GM23338 (cell line): ENCODE data around the gene DENND2C. TPM values are rescaled to one million over a fixed set of nuclear protein-coding genes. Genes with fewer than 3 reads are reported as not detected.

Source experiments
- ATAC-seq: fragments of 200-7000 bp; cut with Tn5 transposase; 3 replicates; pipeline ENCODE4 v1.9.1; 2020
- DNase-seq: peaks from one replicate; pipeline ENCODE4 v3.0.0-alpha.2; 2015; ENCODE audit warnings: low spot score
- H2AFZ ChIP-seq: fragments of 200-600 bp; sonication (generic); 2 replicates; pipeline ENCODE4 v1.8.0; 2016; ENCODE audit warnings: antibody characterized with exemption, mild to moderate bottlenecking, moderate library complexity
- H3F3A ChIP-seq: fragments of 200-600 bp; sonication (generic); replicated peaks from 2 replicates; pipeline ENCODE4 v1.8.0; 2017; ENCODE audit warnings: antibody characterized with exemption, mixed run types, low read depth
- H3K27ac ChIP-seq: fragments of 200-600 bp; sonication (generic); 2 replicates; pipeline ENCODE4 v1.6.1; 2016; ENCODE audit warnings: low read depth
- H3K27me3 ChIP-seq: fragments of 200-600 bp; sonication (generic); 2 replicates; pipeline ENCODE4 v1.8.0; 2016; ENCODE audit warnings: mild to moderate bottlenecking, mixed run types, moderate library complexity; ENCODE audit not compliant: insufficient read depth
- H3K36me3 ChIP-seq: fragments of 200-600 bp; sonication (generic); 2 replicates; pipeline ENCODE4 v1.8.0; 2016; ENCODE audit warnings: mild to moderate bottlenecking; ENCODE audit not compliant: insufficient read depth
- H3K4me1 ChIP-seq: fragments of 200-600 bp; sonication (generic); 2 replicates; pipeline ENCODE4 v1.8.0; 2016; ENCODE audit warnings: mild to moderate bottlenecking, moderate library complexity; ENCODE audit not compliant: insufficient read depth
- H3K4me2 ChIP-seq: fragments of 200-600 bp; sonication (generic); 2 replicates; pipeline ENCODE4 v1.7.1; 2017; ENCODE audit warnings: mixed run types
- H3K4me3 ChIP-seq: fragments of 200-600 bp; sonication (generic); 2 replicates; pipeline ENCODE4 v1.6.1; 2016; ENCODE audit warnings: mixed run types
- H3K79me2 ChIP-seq: fragments of 200-600 bp; sonication (generic); replicated peaks from 2 replicates; pipeline ENCODE4 v1.8.0; 2017; ENCODE audit warnings: mild to moderate bottlenecking; ENCODE audit not compliant: insufficient read depth
- H3K9me2 ChIP-seq: fragments of 200-600 bp; sonication (generic); 2 replicates; pipeline ENCODE4 v1.8.0; 2017; ENCODE audit not compliant: insufficient read depth
- H4K20me1 ChIP-seq: fragments of 200-600 bp; sonication (generic); replicated peaks from 2 replicates; pipeline ENCODE4 v1.8.0; 2017; ENCODE audit warnings: mild to moderate bottlenecking; ENCODE audit not compliant: insufficient read depth
- H3K27ac Mint-ChIP-seq: 2 replicates; pipeline ENCODE4 v1.8.0; 2020; ENCODE audit warnings: inconsistent platforms, mild to moderate bottlenecking, moderate library complexity, mixed read lengths
- H3K27me3 Mint-ChIP-seq: 3 replicates; pipeline ENCODE4 v1.8.0; 2022; ENCODE audit warnings: low read depth, mild to moderate bottlenecking, moderate library complexity, mixed read lengths, inconsistent platforms; ENCODE audit not compliant: insufficient read depth, poor library complexity
- H3K36me3 Mint-ChIP-seq: 3 replicates; pipeline ENCODE4 v1.8.0; 2021; ENCODE audit warnings: low read depth, mild to moderate bottlenecking, inconsistent platforms, moderate library complexity, mixed read lengths
- H3K4me1 Mint-ChIP-seq: 3 replicates; pipeline ENCODE4 v1.8.0; 2020; ENCODE audit warnings: mild to moderate bottlenecking, inconsistent platforms, mixed read lengths
- H3K4me3 Mint-ChIP-seq: 3 replicates; pipeline ENCODE4 v1.8.0; 2021; ENCODE audit warnings: moderate library complexity, mild to moderate bottlenecking, inconsistent platforms, mixed read lengths
- H3K9me3 Mint-ChIP-seq: 3 replicates; pipeline ENCODE4 v1.8.0; 2020; ENCODE audit warnings: moderate library complexity, mild to moderate bottlenecking, inconsistent platforms, mixed read lengths
- CTCF ChIP-seq, 2 experiments: fragments of 200-600 bp in 1 of 2; sonication (generic) in 1 of 2; conservative IDR thresholded peaks; 2 replicates each; pipeline versions ENCODE4 v1.5.1 to v1.6.1; 2016 to 2017; ENCODE audit warnings: antibody characterized with exemption in 2 of 2, low read depth in 2 of 2, mild to moderate bottlenecking in 2 of 2, moderate library complexity in 1 of 2
- EZH2phosphoT487 ChIP-seq: fragments of 200-600 bp; sonication (generic); IDR thresholded peaks from one replicate; pipeline ENCODE4 v1.8.1; 2018; ENCODE audit warnings: antibody characterized with exemption; ENCODE audit not compliant: unreplicated experiment
- REST ChIP-seq: IDR thresholded peaks from one replicate; pipeline ENCODE4 v1.6.1; 2018; ENCODE audit warnings: antibody characterized with exemption; ENCODE audit not compliant: unreplicated experiment
- STAT1 ChIP-seq: IDR thresholded peaks from one replicate; pipeline ENCODE4 v1.6.1; 2016; ENCODE audit warnings: antibody characterized with exemption; ENCODE audit not compliant: unreplicated experiment
- ZNF331 ChIP-seq: fragments of 250-450 bp; sonication (Bioruptor Pico); IDR thresholded peaks from 2 replicates; pipeline ENCODE4 v1.5.0; 2020; ENCODE audit warnings: low read depth, mild to moderate bottlenecking, moderate library complexity
- polyA plus RNA-seq: library from polyadenylated mRNA; unstranded; fragments of >200 nt; fragmentation: Nextera tagmentation; extraction: Ambion mirVana; gene quantifications from 2 replicates; pipeline ENCODE4 v1.2.1, GENCODE V29; 2016
- total RNA-seq: library from RNA; depleted of rRNA; stranded (reverse); fragments of >200 nt; shearing (Covaris generic); gene quantifications from 2 replicates; pipeline ENCODE4 v1.2.3, GENCODE V29; 2014

The DENND2C gene
- total and polyA plus RNA-seq, 2 experiments from 2014 or later: 4.1 to 7.0 TPM

GRCh38 chr1:114607223-114607622 is 62.6 kb downstream of the DENND2C start (continued):
- TF ChIP-seq CTCF (conservative IDR thresholded peaks at IDR 0.05; ENCODE audit: low read depth in 2 of 2): no peak

DNA sequence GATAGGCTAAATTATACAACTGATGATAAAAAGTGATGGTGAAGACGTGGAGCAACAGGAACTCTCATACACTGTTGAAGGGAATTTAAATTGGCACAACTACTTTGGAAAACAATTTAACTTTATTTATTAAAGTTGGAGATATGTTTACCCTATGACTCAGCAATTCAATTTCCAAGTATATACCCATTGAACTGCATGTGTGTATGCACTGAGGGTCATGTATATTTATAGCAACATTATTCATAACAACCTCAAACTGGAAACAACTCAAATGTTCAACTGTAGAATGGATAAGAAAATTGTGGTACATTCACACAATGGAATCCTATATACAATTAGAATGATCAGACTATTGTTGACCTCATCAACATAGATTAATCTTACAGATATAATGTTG is 71.9 kb downstream of the DENND2C start:
- TF ChIP-seq STAT1 (no peak), ZNF331 (CRISPR knock-in tag) (no peak), EZH2phosphoT487 (no peak)
- no peak overlapping the region for H3K4me3 Mint-ChIP-seq
- Histone ChIP-seq H2AFZ (no peak overlapping the region), H3K4me2 (no peak overlapping the region), H3K36me3 (no peaks in the 10 kb centered on the region), H4K20me1 (no peaks in the 10 kb centered on the region), H3K4me3 (no peak overlapping the region), H3F3A (no peaks in the 10 kb centered on the region), H3K9me2 (no peaks in the 10 kb centered on the region), H3K79me2 (no peaks in the 10 kb centered on the region), H3K27ac (no peak overlapping the region), H3K4me1 (no peaks in the 10 kb centered on the region), H3K27me3 (no peaks in the 10 kb centered on the region)
- DNase-seq (no peak), ATAC-seq (no peak)
- H3K27me3 Mint-ChIP-seq: no peaks in the 10 kb centered on the region
- no peaks in the 10 kb centered on the region for H3K9me3 Mint-ChIP-seq
- H3K36me3 Mint-ChIP-seq: no peaks in the 10 kb centered on the region
- no peaks in the 10 kb centered on the region for H3K4me1 Mint-ChIP-seq
- no peak overlapping the region for H3K27ac Mint-ChIP-seq

DNA sequence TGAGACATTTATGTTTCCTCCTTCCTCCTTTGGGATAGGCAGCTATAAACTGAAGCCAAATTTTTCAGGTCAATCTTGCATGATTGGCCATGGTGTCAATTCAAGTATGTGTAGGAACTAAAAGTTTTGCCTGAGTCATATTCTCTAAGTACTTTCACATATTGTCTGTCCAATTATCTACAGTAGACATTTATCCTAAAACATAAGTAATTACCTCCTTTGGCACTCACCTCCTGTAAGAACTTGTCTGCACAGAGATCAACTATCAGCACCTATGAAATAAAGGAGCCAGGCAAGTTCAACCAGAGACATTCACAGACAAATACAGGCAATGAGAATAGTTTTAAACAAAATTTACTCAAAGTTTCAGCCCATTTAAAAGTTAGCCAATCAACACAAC is 74.2 kb downstream of the DENND2C start:
- Histone ChIP-seq H3F3A (no peaks in the 10 kb centered on the region), H2AFZ (no peak overlapping the region), H3K27me3 (no peaks in the 10 kb centered on the region), H3K36me3 (no peaks in the 10 kb centered on the region), H4K20me1 (no peaks in the 10 kb centered on the region), H3K9me2 (no peaks in the 10 kb centered on the region), H3K4me3 (no peak overlapping the region), H3K27ac (no peak overlapping the region), H3K4me2 (no peak overlapping the region), H3K4me1 (no peaks in the 10 kb centered on the region), H3K79me2 (no peaks in the 10 kb centered on the region)
- H3K36me3 Mint-ChIP-seq: no peaks in the 10 kb centered on the region
- H3K9me3 Mint-ChIP-seq: no peaks in the 10 kb centered on the region
- no peak overlapping the region for H3K27ac Mint-ChIP-seq
- H3K4me1 Mint-ChIP-seq: no peaks in the 10 kb centered on the region
- ATAC-seq (no peak), DNase-seq (no peak)
- TF ChIP-seq REST: no peak
- H3K4me3 Mint-ChIP-seq: no peak overlapping the region
- H3K27me3 Mint-ChIP-seq: no peaks in the 10 kb centered on the region
